GM12892 (cell line): ENCODE results near the gene NDUFAB1.
A peak's percentile ranks its signal among the peaks of the same experiment; 100 is the strongest.
"Not testable (repeated sequence)": the region's sequence is repeated elsewhere in the genome, so short reads cannot be mapped to it uniquely, and the experiment has no call there.

Experiments used
- DNase-seq: peaks from one replicate; pipeline ENCODE4 v3.0.0; 2011; ENCODE audit not compliant: insufficient read length
- FAIRE-seq: peaks from 2 replicates; lab custom pipeline; 2011; peaks lifted over from hg19 to GRCh38; lab: Jason Lieb, UNC
- POLR2A ChIP-seq: IDR thresholded peaks from 2 replicates; pipeline ENCODE4 v1.6.1; 2011; ENCODE audit warnings: low read depth, low read length, control low read depth
- POLR2AphosphoS5 ChIP-seq: IDR thresholded peaks from 2 replicates; pipeline ENCODE4 v1.6.1; 2011; ENCODE audit warnings: low read depth, low read length, control low read depth
- TAF1 ChIP-seq: IDR thresholded peaks from 2 replicates; pipeline ENCODE4 v1.6.1; 2011; ENCODE audit warnings: low read depth, mild to moderate bottlenecking, control low read depth, low read length, borderline replicate concordance

Gene NDUFAB1

GRCh38 chr16:23563186-23563585 is 32.9 kb downstream of the NDUFAB1 start:
- TF ChIP-seq POLR2A: no peak
- no peak for FAIRE-seq

DNA sequence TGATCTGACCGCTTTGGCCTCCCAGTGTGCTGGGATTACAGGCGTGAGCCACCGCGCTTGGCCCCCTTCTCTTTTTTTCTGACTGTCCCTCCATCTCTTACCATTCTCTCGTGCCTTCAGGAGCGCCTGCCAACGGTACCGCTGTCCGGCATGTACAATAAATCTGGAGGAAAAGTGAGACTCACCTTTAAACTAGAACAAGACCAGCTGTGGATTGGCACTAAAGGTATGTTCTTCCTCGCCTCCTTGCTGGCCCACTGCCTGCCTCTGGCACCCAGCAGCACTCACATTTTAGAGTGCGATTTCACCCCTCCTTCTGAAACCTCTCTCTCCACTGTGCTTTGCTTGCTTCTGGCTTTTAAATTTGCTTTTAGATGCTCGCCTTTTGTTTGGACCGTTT is 33.6 kb downstream of the NDUFAB1 start:
- TF ChIP-seq TAF1 (no peak), POLR2AphosphoS5 (no peak), POLR2A (no peak)
- FAIRE-seq: no peak
- DNase-seq: no peak

More at GRCh38 chr16:23563186-23563585, 32.9 kb downstream of the NDUFAB1 start:
- no peak for DNase-seq

- no peak for DNase-seq
- FAIRE-seq: no peak
- TF ChIP-seq POLR2AphosphoS5 (no peak), POLR2A (no peak), TAF1 (no peak)
Measured at GRCh38 chr16:23561586-23561985, 34.5 kb downstream of the NDUFAB1 start.

DNA sequence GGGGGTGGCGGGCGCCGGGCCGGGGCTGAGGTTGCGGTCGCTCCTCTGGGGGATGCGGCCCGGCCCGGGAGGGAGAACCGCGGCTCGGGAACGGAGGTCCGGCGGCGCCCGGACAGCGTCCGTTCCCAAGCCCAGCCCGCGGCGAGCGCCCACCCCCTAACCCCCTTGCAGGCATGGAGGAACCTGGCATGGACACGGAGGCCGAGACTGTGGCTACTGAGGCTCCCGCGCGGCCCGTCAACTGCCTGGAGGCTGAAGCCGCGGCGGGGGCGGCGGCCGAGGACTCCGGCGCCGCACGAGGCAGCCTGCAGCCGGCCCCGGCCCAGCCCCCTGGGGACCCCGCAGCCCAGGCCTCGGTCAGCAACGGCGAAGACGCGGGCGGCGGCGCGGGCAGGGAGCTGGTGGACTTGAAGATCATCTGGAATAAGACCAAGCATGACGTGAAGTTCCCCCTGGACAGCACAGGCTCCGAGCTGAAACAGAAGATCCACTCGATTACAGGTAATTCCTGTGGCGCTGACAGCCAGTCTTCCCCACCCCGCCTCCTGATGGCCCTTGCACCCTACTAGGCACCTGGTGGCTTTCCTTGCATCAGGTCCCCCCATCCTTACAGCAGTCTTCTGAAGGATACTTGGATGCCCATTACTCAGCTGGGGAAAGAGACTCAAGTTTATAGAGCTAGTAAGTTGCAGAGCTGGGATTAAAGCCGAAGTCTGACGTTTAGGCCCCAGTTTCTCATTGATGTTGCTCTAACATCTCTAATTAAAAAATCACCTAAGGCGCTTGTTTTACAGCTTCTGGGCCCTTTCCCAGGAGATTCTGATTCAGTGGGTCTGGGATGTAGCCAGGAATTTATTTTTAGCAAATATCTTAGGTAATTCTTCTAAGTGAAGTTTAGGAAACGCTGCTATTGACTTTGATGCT is 38.1 kb downstream of the NDUFAB1 start:
- no peak for TF ChIP-seq POLR2AphosphoS5
- DNase-seq: no peak
- FAIRE-seq: no peak

GRCh38 chr16:23556881-23557778 is 39.0 kb downstream of the NDUFAB1 start, which contains the start of the genes EARS2 and UBFD1:
TSS of gene EARS2 (minus strand) at chr16:23557350. CDS start at chr16:23557343, 7 bp downstream.
TSS of gene UBFD1 (plus strand) at chr16:23557727. CDS start at chr16:23557743, 16 bp downstream.
- FAIRE-seq: peak; percentile 97
- DNase-seq: peak; percentile 91
- peak; percentile 90 for TF ChIP-seq POLR2A
- peak; percentile 80 for TF ChIP-seq TAF1
- peak; percentile 76 for TF ChIP-seq POLR2AphosphoS5

DNA sequence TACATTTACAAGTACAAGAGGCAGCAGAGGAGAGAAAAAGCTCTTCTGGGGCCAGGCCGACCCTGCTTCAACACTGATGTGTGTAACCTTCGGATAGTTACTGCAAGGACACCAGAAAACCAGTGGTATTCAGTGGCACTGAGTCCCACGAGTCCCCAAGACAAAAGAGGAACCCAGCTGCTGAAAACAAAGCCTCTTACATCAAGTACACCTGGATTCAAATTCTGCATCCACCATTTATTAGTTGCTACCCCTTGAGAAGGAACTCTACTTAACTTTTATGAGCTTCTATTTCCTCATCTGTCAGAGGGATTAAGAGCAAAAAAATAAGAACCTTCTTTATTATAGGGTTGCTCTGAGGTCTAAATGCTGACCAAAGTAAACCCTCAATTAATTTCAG is 41.6 kb downstream of the NDUFAB1 start:
- DNase-seq (no peak), FAIRE-seq (no peak)
- TF ChIP-seq POLR2A (no peak), POLR2AphosphoS5 (no peak)

DNA sequence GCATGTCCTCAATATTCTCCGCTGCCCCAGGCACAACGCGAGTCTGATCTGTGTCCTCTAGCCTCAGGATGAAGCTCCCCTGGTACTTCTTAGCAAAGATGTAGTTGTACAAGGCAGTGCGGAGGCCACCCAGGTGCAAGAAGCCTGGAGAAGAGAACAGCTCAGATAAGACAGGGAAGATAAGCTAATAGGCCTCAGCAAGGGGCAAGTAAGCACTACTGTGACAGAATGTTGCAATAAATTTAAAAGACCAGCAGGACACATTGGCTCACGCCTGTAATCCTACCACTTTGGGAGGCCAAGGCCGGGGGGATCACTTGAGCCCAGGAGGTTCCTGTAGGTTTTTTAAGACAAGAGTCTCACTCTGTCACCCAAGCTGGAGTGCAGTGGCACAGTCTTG is 44.0 kb downstream of the NDUFAB1 start:
- FAIRE-seq (no peak), DNase-seq (no peak)
- TF ChIP-seq POLR2A: no peak
- no peak for TF ChIP-seq POLR2AphosphoS5
- TF ChIP-seq TAF1: no peak

DNA sequence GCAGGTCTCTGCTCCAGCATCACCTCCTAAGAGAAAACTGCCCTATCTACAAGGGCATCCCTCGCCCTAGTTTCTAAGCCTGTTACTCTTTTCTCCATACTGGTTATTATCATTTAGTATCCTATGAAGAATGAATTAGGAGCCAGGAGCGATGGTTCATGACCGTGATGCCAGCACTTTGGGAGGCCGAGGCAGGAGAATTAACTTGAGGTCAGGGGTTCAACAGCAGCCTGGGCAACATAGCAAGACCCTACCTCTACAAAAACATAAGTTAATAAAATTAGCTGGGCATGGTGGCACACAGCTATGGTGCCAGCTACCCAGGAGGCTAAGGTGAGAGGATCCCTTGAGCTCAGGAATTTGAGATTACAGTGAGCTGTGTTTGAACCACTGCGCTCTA is 46.2 kb downstream of the NDUFAB1 start:
- no peak for FAIRE-seq
- TF ChIP-seq TAF1: no peak
- TF ChIP-seq POLR2A: no peak
- DNase-seq: no peak

GRCh38 chr16:23544436-23544835 is 51.7 kb downstream of the NDUFAB1 start:
- FAIRE-seq: no peak
- no peak for DNase-seq
- TF ChIP-seq POLR2AphosphoS5 (no peak), POLR2A (no peak), TAF1 (no peak)

DNA sequence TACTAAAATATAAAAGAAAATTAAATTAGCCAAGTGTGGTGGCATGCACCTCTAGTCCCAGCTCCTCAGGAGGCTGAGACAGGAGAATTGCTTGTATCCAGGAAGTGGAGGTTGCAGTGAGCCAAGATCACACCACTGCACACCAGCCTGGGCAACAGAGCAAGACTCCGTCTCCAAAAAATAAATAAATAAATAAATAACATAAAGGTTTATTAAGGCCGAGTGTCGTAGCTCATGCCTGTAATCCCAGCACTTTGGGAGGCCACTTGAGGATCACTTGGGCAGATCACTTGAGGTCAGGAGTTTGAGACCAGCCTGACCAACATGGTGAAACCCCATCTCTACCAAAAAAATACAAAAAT is 55.3 kb downstream of the NDUFAB1 start:
- FAIRE-seq, DNase-seq: not testable (repeated sequence)

- TF ChIP-seq POLR2AphosphoS5: no peak
- no peak for TF ChIP-seq POLR2A
- TF ChIP-seq TAF1: no peak
- DNase-seq (no peak), FAIRE-seq (no peak)
Measured at GRCh38 chr16:23539984-23540816, 55.9 kb downstream of the NDUFAB1 start.

GRCh38 chr16:23538919-23539278 is 57.2 kb downstream of the NDUFAB1 start:
- no peak for FAIRE-seq
- no peak for DNase-seq
- TF ChIP-seq POLR2A: no peak
- no peak for TF ChIP-seq POLR2AphosphoS5
- no peak for TF ChIP-seq TAF1
